ENCODE data around the gene TSPAN13. TPM values are rescaled to one million over a fixed set of nuclear protein-coding genes. Genes with fewer than 3 reads are reported as not detected.

Gene TSPAN13
- total RNA-seq, 1 donor from 2014 or later: 36.7 TPM

DNA sequence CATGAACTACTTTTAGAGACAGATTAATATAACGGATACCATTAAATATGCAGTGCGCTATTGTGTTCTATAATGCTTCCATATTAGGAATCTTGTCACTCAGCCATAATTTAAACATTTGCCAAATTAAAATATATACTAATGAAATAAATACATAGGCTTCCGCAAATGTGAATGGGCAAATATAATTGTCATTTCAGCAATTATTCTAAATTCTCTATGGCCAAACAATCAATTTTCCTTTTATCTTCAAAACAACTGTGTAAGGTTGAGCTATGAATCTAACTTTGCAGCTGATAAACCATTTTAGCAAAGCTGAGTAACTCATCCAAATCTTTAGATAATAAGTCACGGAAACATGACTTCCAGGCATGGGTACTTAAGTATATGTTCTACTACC is 20.7 kb upstream of the TSPAN13 start:
- Mint-ChIP-seq H3K27me3 (ENCODE audit: low read depth) (no peaks in the 10 kb centered on the region), H3K36me3 (ENCODE audit: low read depth) (no peaks in the 10 kb centered on the region), H3K9me3 (no peaks in the 10 kb centered on the region), H3K4me1 (peaks cover 19% of the 10 kb centered on the region), H3K4me3 (no peak overlapping the region), H3K27ac (ENCODE audit: unreplicated experiment) (no peak overlapping the region)
- DNase-seq (ENCODE audit: low read depth, low spot score): no peak
- TF ChIP-seq, protein P1, sequence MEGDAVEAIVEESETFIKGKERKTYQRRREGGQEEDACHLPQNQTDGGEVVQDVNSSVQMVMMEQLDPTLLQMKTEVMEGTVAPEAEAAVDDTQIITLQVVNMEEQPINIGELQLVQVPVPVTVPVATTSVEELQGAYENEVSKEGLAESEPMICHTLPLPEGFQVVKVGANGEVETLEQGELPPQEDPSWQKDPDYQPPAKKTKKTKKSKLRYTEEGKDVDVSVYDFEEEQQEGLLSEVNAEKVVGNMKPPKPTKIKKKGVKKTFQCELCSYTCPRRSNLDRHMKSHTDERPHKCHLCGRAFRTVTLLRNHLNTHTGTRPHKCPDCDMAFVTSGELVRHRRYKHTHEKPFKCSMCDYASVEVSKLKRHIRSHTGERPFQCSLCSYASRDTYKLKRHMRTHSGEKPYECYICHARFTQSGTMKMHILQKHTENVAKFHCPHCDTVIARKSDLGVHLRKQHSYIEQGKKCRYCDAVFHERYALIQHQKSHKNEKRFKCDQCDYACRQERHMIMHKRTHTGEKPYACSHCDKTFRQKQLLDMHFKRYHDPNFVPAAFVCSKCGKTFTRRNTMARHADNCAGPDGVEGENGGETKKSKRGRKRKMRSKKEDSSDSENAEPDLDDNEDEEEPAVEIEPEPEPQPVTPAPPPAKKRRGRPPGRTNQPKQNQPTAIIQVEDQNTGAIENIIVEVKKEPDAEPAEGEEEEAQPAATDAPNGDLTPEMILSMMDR (conservative IDR thresholded peaks at IDR 0.05): no peak

DNA sequence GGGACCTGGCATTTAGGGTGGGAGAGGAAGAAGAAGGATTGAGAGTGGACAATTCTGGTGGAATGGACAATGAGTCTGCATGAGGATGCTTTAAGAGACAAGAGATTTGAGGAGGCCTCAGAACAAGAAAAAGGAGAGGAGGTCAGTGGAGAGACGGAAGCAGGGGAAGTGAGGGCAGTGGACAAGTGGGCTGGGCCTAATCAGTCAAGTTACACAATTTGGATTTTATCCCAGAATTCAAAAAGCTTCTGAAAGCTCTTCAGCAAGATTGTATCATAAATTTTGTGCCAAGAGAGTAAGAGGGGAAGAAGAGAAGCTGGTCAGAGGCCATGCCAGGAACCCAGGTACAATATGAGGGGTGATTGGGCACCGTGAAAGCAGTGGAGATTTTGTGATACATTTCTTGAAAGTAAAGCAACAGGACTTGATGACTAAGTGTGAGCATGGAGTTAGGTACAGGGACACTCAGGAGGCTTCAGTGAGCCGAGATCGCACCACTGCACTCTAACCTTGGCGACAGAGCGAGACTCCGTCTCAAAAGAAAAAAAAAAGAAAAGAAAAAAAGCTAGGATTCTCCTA is 19.3 kb upstream of the TSPAN13 start:
- Mint-ChIP-seq H3K4me3 (no peak overlapping the region), H3K9me3 (no peaks in the 10 kb centered on the region), H3K27ac (ENCODE audit: unreplicated experiment) (peak overlapping the region; percentile 8), H3K36me3 (ENCODE audit: low read depth) (no peaks in the 10 kb centered on the region), H3K27me3 (ENCODE audit: low read depth) (no peaks in the 10 kb centered on the region), H3K4me1 (peaks cover 25% of the 10 kb centered on the region)
- TF ChIP-seq, protein P1 (conservative IDR thresholded peaks at IDR 0.05): no peak
- DNase-seq (ENCODE audit: low read depth, low spot score): no peak

DNA sequence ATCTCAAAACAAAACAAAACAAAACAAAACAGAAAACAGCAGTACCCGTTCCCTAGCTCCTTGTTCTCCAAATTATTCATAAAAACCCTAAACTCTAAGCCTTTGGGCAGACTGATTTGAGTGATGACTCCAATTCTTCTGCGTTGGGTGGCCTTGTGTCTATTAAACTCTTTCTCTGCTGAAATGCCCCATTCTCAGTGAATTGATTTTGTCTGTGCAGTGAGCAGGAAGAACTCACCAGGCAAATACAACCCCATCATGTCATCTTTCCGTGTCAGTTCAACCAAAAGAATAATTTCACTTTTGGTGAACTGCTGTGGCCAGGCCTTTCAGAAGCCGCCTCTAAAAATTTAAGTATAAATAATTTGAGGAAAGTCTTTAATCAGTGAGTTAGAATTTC is 18.5 kb upstream of the TSPAN13 start:
- Mint-ChIP-seq H3K4me1 (peaks cover 25% of the 10 kb centered on the region), H3K36me3 (ENCODE audit: low read depth) (no peaks in the 10 kb centered on the region), H3K4me3 (no peak overlapping the region), H3K27ac (ENCODE audit: unreplicated experiment) (peak overlapping the region; percentile 65), H3K27me3 (ENCODE audit: low read depth) (no peaks in the 10 kb centered on the region), H3K9me3 (no peaks in the 10 kb centered on the region)
- no peak for DNase-seq (ENCODE audit: low read depth, low spot score)
- TF ChIP-seq, protein P1 (conservative IDR thresholded peaks at IDR 0.05): no peak

DNA sequence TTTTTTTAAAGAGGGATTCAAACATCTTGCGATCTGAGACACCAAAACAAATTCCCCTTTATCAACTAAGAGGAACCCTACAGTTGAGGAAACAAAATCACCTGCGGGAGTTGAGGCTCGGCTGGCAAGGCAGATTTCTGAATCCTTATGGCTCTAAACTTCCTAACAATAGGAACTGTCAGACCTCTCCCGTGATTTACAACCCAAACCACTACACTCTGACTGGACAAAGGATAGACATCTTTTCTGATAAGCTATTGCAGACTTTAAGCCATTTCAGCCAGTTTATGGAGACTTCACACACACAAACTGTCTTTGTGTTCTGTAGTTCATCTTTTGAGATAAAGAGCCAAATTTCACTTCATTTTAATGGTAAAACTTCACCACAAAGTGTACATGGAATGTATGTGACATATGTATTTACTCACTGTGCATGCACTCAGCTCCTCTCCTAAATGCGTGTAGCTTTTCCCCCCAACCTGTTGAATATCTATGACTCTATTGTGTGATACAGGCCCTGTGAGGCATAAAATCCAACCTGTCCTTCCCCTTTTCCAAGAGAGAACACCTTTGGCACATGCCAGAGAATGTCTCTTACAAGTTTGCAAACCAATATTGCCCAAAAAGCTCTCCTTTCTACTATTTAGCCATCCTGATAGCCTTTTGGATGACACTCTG is 15.4 kb upstream of the TSPAN13 start:
- TF ChIP-seq, protein P1 (conservative IDR thresholded peaks at IDR 0.05): no peak
- Mint-ChIP-seq H3K4me1 (peaks cover 25% of the 10 kb centered on the region), H3K27me3 (ENCODE audit: low read depth) (no peaks in the 10 kb centered on the region)

DNA sequence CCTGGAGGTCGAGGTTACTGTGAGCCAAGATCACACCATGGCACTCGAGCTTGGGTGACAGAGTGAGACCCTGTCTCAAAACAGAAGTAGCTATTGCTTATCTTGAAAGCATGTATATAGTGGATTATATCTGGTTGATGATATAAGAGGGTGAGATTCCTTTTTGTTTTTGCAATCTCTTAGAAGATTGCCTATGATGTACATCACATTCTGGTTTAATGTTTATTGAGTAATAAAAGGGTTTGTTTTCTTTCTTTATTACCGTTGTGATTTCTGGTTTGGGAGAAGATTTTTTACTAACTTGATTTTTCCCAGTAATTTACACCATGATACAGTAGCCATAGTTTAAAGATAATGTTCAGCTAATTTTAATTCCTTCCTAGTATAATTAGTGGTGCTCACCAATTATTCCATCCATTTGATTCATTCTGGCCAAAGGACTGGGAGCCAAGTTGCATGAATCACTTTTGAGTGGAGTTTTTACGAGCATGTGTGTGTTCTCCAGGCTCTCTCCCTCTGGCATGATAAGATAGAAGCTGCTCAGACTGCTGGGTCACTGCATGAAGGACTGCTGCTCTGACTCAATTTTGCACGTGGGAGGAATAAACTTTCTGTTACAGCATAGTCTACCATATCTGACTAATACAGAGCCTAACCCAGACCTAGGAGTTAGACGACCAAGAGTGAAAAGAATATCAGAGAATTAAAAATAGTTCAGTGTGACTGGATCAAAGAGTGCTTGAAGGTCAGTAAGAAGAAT is 13.5 kb upstream of the TSPAN13 start:
- no peak overlapping the region for H3K4me3 Mint-ChIP-seq
- H3K27me3 Mint-ChIP-seq (ENCODE audit: low read depth): no peaks in the 10 kb centered on the region
- no peaks in the 10 kb centered on the region for H3K9me3 Mint-ChIP-seq
- TF ChIP-seq, protein P1 (conservative IDR thresholded peaks at IDR 0.05): no peak
- H3K27ac Mint-ChIP-seq (ENCODE audit: unreplicated experiment): no peak overlapping the region
- no peaks in the 10 kb centered on the region for H3K36me3 Mint-ChIP-seq (ENCODE audit: low read depth)
- H3K4me1 Mint-ChIP-seq: peaks cover 27% of the 10 kb centered on the region
- no peak for DNase-seq (ENCODE audit: low read depth, low spot score)

More for the DNA sequence above, 15.4 kb upstream of the TSPAN13 start:
- Mint-ChIP-seq H3K36me3 (ENCODE audit: low read depth) (no peaks in the 10 kb centered on the region), H3K9me3 (no peaks in the 10 kb centered on the region), H3K4me3 (no peak overlapping the region), H3K27ac (ENCODE audit: unreplicated experiment) (peak overlapping the region; percentile 85)
- no peak for DNase-seq (ENCODE audit: low read depth, low spot score)
